ENCODE data around the gene SUPT4H1.
"Not testable (repeated sequence)": the region's sequence is repeated elsewhere in the genome, so short reads cannot be mapped to it uniquely, and the experiment has no call there.

SUPT4H1 gene

DNA sequence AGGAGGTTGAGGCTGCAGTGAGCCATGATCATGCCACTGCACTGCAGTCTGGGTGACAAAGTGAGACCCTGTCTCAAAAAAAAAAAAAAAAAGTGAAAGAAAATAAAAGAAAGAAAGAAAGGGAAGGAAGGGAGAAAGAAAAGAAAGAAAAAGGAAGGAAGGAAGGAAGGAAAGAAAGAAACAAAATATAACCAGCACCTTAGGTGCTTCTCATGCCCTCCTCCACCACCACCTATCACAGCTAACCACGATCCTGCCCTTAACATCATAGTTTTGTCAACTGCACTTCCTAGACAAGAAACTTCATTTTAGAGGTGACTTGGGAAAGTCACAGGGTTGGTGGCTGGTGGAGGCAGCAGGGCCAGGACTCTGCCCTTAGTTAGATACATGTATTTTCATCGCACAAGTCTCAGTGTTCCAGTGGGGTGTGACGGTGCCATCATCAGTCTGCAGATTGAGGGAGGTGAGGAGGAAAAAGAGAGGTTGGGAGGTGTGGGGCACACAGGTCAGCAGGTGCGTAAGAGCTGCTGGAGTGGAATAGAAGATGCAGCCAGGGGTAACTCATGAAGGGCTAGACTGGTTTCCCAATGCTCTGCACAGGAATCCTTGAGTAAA, 10.0 kb downstream of the SUPT4H1 start:
- peak overlapping the region in 1 of 2 donors; percentile 37 for H3K4me3 ChIP-seq (ENCODE audit: low read length in 2 of 2)
- H3K27me3 ChIP-seq (ENCODE audit: control insufficient read depth in 2 of 2, insufficient read depth in 2 of 2, low read length in 2 of 2), result no peaks in the 10 kb centered on the region
- no peaks in the 10 kb centered on the region for H3K9me3 ChIP-seq (ENCODE audit: control insufficient read depth in 2 of 2, low read length in 2 of 2)
- H3K36me3 ChIP-seq (ENCODE audit: control insufficient read depth in 2 of 2, insufficient read depth in 2 of 2, low read length in 2 of 2), result peaks cover 31 to 38% of the 10 kb centered on the region in 2 donors
- H3K27ac ChIP-seq (ENCODE audit: low read depth in 2 of 2, low read length in 2 of 2), result peak overlapping the region in 1 of 2 donors; percentile 56
- H3K9ac ChIP-seq (ENCODE audit: low read depth in 1 of 2, low read length in 2 of 2), result peak overlapping the region in 1 of 2 donors; percentile 52
- H3K4me1 ChIP-seq (ENCODE audit: control insufficient read depth in 2 of 2, insufficient read depth in 2 of 2, low read length in 2 of 2), result peaks cover 18 to 26% of the 10 kb centered on the region in 2 donors

- H3K4me1 ChIP-seq (ENCODE audit: control insufficient read depth in 2 of 2, insufficient read depth in 2 of 2, low read length in 2 of 2), result peaks cover 25 to 32% of the 10 kb centered on the region in 2 donors
Observed at GRCh38 chr17:58341136-58341860, 10.7 kb downstream of the SUPT4H1 start.

GRCh38 chr17:58340405-58340876, 11.6 kb downstream of the SUPT4H1 start:
- Histone ChIP-seq H3K4me3 (ENCODE audit: low read length in 2 of 2) (no peak overlapping the region), H3K4me1 (ENCODE audit: control insufficient read depth in 2 of 2, insufficient read depth in 2 of 2, low read length in 2 of 2) (peaks cover 33 to 39% of the 10 kb centered on the region in 2 donors), H3K27ac (ENCODE audit: low read depth in 2 of 2, low read length in 2 of 2) (peak overlapping the region in 1 of 2 donors; percentile 89), H3K36me3 (ENCODE audit: control insufficient read depth in 2 of 2, insufficient read depth in 2 of 2, low read length in 2 of 2) (peaks cover 16 to 23% of the 10 kb centered on the region in 2 donors), H3K9ac (ENCODE audit: low read depth in 1 of 2, low read length in 2 of 2) (no peak overlapping the region), H3K27me3 (ENCODE audit: control insufficient read depth in 2 of 2, insufficient read depth in 2 of 2, low read length in 2 of 2) (no peaks in the 10 kb centered on the region), H3K9me3 (ENCODE audit: control insufficient read depth in 2 of 2, low read length in 2 of 2) (no peaks in the 10 kb centered on the region)

More at GRCh38 chr17:58341136-58341860, 10.7 kb downstream of the SUPT4H1 start:
- not testable (repeated sequence) for H3K27me3 ChIP-seq (ENCODE audit: control insufficient read depth in 2 of 2, insufficient read depth in 2 of 2, low read length in 2 of 2); H3K4me3 ChIP-seq (ENCODE audit: low read length in 2 of 2); H3K9ac ChIP-seq (ENCODE audit: low read depth in 1 of 2, low read length in 2 of 2); H3K9me3 ChIP-seq (ENCODE audit: control insufficient read depth in 2 of 2, low read length in 2 of 2)
- peak overlapping the region in 1 of 2 donors; percentile 56 for H3K27ac ChIP-seq (ENCODE audit: low read depth in 2 of 2, low read length in 2 of 2)
- H3K36me3 ChIP-seq (ENCODE audit: control insufficient read depth in 2 of 2, insufficient read depth in 2 of 2, low read length in 2 of 2), result peaks cover 24 to 31% of the 10 kb centered on the region in 2 donors

DNA sequence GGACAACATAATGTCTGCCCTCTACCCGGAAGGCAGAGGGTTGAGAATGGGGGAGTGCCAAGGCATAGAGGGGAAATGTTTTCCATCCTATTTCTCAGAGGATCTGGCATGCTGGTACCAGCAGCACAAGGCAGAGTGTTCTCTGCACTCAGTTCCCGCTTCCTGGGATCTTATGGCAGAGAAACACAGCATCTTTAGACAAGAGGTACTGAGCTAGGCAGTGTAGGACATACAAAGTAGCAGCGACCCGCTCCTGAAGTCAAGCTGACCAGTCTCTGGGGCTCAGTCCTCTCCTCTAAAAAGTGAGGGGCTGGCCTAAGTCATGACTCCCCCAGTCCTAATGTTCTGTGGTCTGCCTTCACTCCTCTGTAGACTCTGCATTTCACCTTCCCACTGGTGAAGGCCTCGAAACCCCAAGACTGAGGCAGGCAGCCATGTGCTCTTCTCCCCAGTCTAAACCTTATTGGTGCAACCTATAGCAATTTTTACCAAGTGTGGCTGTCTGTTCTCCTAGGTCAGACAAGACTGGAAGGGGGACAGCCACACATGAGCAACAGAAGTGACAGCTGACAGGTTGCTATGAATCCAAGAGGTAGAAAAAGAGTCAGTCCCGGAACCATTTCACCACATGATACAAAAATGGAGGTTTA, 12.1 kb downstream of the SUPT4H1 start:
- Histone ChIP-seq H3K4me3 (ENCODE audit: low read length in 2 of 2) (peak overlapping the region; percentile 8 to 65), H3K9ac (ENCODE audit: low read depth in 1 of 2, low read length in 2 of 2) (peak overlapping the region; percentile 13 to 43), H3K27me3 (ENCODE audit: control insufficient read depth in 2 of 2, insufficient read depth in 2 of 2, low read length in 2 of 2) (no peaks in the 10 kb centered on the region), H3K27ac (ENCODE audit: low read depth in 2 of 2, low read length in 2 of 2) (peak overlapping the region; percentile 88 to 89), H3K9me3 (ENCODE audit: control insufficient read depth in 2 of 2, low read length in 2 of 2) (no peaks in the 10 kb centered on the region), H3K36me3 (ENCODE audit: control insufficient read depth in 2 of 2, insufficient read depth in 2 of 2, low read length in 2 of 2) (peaks cover 13 to 17% of the 10 kb centered on the region in 2 donors), H3K4me1 (ENCODE audit: control insufficient read depth in 2 of 2, insufficient read depth in 2 of 2, low read length in 2 of 2) (peaks cover 36 to 44% of the 10 kb centered on the region in 2 donors)

DNA sequence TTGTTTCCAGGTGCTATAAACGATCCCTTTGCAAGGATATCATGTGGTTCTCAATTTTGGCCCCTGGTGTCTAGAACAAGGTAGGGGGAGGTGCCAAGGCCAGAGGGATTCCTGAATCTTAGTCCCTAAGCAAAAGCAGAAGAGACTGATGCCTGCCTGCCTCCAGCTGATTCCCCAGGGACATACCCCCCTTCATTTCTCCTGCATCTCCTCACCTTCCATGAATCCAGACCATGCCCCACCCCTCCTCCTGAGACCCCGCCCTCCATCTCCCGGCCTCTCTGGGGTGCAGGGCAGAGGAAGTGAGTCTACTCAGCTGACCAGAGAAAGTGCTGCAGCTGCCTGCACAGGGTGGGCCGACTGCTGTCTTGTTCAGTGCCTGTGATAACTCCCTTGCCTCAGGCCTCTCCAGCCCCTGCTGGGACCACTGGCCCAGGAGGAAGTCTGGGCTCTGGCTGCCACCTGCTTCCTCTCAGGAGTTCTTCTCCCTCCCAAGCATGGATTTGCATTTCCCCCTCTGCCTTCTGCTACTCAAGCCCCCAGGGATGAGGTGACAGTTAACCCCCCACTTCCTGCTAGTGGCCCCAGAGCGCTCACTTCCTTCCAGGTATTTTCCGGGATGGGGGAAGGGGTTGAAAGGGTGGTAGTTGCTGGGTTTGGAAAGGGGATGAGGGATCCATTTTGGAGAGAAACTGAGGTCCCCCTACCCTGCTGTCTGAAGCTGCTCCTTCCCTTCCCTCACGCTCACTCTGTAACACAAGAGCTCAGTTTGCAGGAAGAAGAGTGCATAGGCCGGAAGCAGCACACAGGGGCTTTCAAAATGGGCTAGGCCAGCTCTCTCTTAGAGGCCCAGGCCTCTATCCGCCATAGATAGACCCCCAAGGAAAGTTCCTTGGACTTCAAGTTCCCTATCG, 12.9 kb downstream of the SUPT4H1 start:
- H3K9ac ChIP-seq (ENCODE audit: low read depth in 1 of 2, low read length in 2 of 2), result peak overlapping the region; percentile 13 to 47
- H3K4me3 ChIP-seq (ENCODE audit: low read length in 2 of 2), result peak overlapping the region; percentile 25 to 65
- H3K36me3 ChIP-seq (ENCODE audit: control insufficient read depth in 2 of 2, insufficient read depth in 2 of 2, low read length in 2 of 2), result peaks cover 6 to 10% of the 10 kb centered on the region in 2 donors
- peaks cover 38 to 40% of the 10 kb centered on the region in 2 donors for H3K4me1 ChIP-seq (ENCODE audit: control insufficient read depth in 2 of 2, insufficient read depth in 2 of 2, low read length in 2 of 2)
- H3K27ac ChIP-seq (ENCODE audit: low read depth in 2 of 2, low read length in 2 of 2), result peak overlapping the region; percentile 88 to 89
- H3K9me3 ChIP-seq (ENCODE audit: control insufficient read depth in 2 of 2, low read length in 2 of 2), result no peaks in the 10 kb centered on the region
- H3K27me3 ChIP-seq (ENCODE audit: control insufficient read depth in 2 of 2, insufficient read depth in 2 of 2, low read length in 2 of 2), result no peaks in the 10 kb centered on the region

DNA sequence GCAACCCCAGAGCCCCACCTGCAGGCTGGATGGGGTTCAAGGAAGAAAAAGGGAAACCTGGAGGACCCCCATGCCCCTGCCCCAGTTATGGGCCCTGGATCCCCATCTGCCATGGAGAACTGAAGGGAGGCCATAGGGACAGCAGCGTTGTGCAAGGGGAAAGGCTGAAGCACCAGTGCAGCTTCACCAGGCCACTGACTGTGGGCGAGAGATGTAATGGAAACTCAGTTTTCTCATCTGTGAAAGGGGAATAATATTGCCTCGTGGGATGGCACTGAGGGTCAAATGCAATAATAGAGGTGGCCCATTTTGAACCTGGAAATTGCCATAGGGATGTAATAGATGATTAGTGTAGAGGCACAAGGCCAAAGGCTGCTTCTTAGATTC, 13.6 kb downstream of the SUPT4H1 start:
- H3K4me1 ChIP-seq (ENCODE audit: control insufficient read depth in 2 of 2, insufficient read depth in 2 of 2, low read length in 2 of 2), result peaks cover 32 to 39% of the 10 kb centered on the region in 2 donors
- peak overlapping the region in 1 of 2 donors; percentile 65 for H3K4me3 ChIP-seq (ENCODE audit: low read length in 2 of 2)
- H3K9ac ChIP-seq (ENCODE audit: low read depth in 1 of 2, low read length in 2 of 2), result peak overlapping the region in 1 of 2 donors; percentile 24
- no peaks in the 10 kb centered on the region for H3K27me3 ChIP-seq (ENCODE audit: control insufficient read depth in 2 of 2, insufficient read depth in 2 of 2, low read length in 2 of 2)
- H3K27ac ChIP-seq (ENCODE audit: low read depth in 2 of 2, low read length in 2 of 2), result peak overlapping the region; percentile 88 to 89
- peaks cover 0 to 4% of the 10 kb centered on the region in 2 donors for H3K36me3 ChIP-seq (ENCODE audit: control insufficient read depth in 2 of 2, insufficient read depth in 2 of 2, low read length in 2 of 2)
- H3K9me3 ChIP-seq (ENCODE audit: control insufficient read depth in 2 of 2, low read length in 2 of 2), result no peaks in the 10 kb centered on the region

DNA sequence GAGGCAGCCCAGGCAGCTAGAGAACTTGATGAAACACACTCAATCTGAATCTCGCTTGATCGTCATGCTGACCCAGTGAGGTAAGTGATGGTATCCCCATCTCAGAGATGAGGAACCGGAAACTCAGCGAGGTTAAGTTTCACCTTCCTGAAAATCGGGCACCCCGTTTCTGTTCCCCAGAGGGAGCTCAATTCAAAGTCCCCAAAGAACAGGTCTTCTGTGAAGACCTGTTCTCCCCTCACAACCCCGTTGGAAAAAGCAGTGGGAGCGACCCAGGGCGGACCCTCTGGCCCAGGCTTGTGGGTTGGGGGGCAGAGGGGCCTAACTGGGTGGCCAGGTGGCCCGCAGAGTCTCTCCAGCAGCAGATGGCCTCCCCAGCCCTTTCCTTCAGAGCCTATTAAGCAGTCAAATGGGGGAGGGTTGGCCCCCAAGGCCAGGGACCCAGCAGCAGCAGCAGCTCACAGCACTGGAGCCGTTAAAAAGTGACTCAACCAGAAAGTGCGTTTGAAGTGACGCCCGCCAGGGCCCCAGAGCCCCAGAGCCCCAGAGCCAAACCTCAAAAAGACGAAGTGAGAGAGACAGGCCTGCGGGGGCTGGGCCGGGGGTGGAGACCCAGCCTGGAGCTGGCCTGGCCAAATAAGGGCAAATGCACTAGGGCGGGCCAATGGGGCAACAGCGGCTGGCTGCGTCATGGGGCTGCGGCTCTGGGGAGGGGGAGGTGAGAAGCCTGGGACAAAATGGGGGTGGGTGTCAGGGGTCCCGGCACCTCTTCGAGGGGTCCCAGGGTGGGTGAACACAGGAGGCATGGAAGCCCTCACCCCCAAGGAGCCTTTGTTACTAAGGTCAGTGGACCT, 14.2 kb downstream of the SUPT4H1 start:
- no peaks in the 10 kb centered on the region for H3K27me3 ChIP-seq (ENCODE audit: control insufficient read depth in 2 of 2, insufficient read depth in 2 of 2, low read length in 2 of 2)
- peak overlapping the region; percentile 88 to 89 for H3K27ac ChIP-seq (ENCODE audit: low read depth in 2 of 2, low read length in 2 of 2)
- peaks cover 32 to 38% of the 10 kb centered on the region in 2 donors for H3K4me1 ChIP-seq (ENCODE audit: control insufficient read depth in 2 of 2, insufficient read depth in 2 of 2, low read length in 2 of 2)
- H3K36me3 ChIP-seq (ENCODE audit: control insufficient read depth in 2 of 2, insufficient read depth in 2 of 2, low read length in 2 of 2), result peaks cover 0 to 4% of the 10 kb centered on the region in 2 donors
- H3K9me3 ChIP-seq (ENCODE audit: control insufficient read depth in 2 of 2, low read length in 2 of 2), result no peaks in the 10 kb centered on the region
- H3K4me3 ChIP-seq (ENCODE audit: low read length in 2 of 2), result peak overlapping the region; percentile 22 to 65
- H3K9ac ChIP-seq (ENCODE audit: low read depth in 1 of 2, low read length in 2 of 2), result peak overlapping the region; percentile 44 to 70

DNA sequence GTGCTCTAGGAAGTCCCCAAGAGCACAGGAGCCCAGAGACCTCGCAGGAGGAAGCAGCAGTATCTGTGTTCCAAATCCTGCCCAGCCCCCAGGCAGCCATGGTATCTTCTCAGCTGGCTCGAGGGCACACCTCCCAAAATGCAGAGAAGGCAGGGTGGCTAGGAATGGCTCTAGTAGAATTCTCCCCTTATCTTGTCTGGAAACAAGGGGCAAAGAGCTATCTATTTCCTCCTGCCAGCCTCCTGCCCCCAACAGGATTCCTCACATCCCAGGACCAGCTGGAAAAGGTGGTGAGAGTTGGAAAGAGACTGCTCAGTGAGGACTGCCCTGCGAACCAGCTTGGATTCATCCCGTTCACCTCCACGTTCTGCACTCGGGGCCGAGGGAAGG, 14.8 kb downstream of the SUPT4H1 start:
- Histone ChIP-seq H3K4me3 (ENCODE audit: low read length in 2 of 2) (peak overlapping the region in 1 of 2 donors; percentile 58), H3K9ac (ENCODE audit: low read depth in 1 of 2, low read length in 2 of 2) (peak overlapping the region; percentile 44 to 64), H3K36me3 (ENCODE audit: control insufficient read depth in 2 of 2, insufficient read depth in 2 of 2, low read length in 2 of 2) (peaks cover 0 to 4% of the 10 kb centered on the region in 2 donors), H3K27ac (ENCODE audit: low read depth in 2 of 2, low read length in 2 of 2) (peak overlapping the region; percentile 88 to 89), H3K27me3 (ENCODE audit: control insufficient read depth in 2 of 2, insufficient read depth in 2 of 2, low read length in 2 of 2) (no peaks in the 10 kb centered on the region), H3K9me3 (ENCODE audit: control insufficient read depth in 2 of 2, low read length in 2 of 2) (no peaks in the 10 kb centered on the region), H3K4me1 (ENCODE audit: control insufficient read depth in 2 of 2, insufficient read depth in 2 of 2, low read length in 2 of 2) (peaks cover 32 to 38% of the 10 kb centered on the region in 2 donors)

All from mucosa of rectum (tissue), 2 donors.